TTC549 (cell line): ENCODE results near the gene AIDA.
A peak's percentile ranks its signal among the peaks of the same experiment; 100 is the strongest.
"Not testable (repeated sequence)": the region's sequence is repeated elsewhere in the genome, so short reads cannot be mapped to it uniquely, and the experiment has no call there.

Source experiments
- FAIRE-seq: peaks from 2 replicates; lab custom pipeline; 2012; peaks lifted over from hg19 to GRCh38; lab: Jason Lieb, UNC

The AIDA gene, protein sequence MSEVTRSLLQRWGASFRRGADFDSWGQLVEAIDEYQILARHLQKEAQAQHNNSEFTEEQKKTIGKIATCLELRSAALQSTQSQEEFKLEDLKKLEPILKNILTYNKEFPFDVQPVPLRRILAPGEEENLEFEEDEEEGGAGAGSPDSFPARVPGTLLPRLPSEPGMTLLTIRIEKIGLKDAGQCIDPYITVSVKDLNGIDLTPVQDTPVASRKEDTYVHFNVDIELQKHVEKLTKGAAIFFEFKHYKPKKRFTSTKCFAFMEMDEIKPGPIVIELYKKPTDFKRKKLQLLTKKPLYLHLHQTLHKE

DNA sequence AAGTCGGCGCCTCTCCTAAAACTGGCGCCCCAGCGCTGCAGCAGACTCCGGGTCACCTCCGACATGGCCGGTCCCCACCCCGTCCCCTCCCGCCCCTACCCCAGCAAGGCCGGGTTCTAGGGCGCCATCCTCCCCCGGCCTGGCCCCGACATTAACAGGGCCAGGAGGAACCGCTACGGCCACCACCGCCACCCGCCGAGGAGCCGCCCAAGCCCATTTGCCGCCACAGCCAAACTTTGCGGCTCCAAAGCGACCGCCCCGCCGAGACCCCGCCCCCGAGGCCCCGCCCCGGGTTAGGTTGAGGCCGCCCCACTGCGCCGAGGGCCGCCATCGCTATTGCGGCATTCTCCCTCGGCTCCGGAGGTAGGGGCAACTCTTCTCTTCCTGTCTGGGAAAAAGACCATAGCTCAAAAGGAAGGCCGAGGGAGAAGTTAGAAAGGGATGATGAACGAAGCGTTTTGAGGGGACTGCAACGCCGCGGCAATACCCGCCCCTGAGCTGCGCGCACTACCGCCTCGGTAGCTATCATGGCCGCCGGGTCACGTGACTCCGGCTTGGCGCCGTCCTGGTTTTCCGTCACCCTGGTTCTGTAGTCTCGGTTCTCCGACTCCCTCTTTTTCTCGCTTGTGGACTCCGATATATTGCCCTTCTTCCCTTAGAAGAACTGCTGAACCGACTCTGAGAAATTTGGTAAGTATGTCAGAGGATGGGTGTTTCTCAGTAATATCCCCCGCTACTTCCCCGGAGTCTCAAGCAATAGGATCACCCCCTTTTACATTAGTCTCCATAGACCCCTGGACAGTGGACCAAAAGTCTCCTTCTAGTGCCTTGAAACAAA lies at the start of gene AIDA, which contains the start of gene BROX:
Gene AIDA, minus strand, starts transcription at position 239 of the 838 bp plus-strand sequence. Its CDS starts 174 bp downstream, at position 65.
Gene BROX, plus strand, starts transcription at position 312 of the 838 bp plus-strand sequence. CDS start 3,136 bp downstream, outside the sequence.
- no peak for FAIRE-seq

DNA sequence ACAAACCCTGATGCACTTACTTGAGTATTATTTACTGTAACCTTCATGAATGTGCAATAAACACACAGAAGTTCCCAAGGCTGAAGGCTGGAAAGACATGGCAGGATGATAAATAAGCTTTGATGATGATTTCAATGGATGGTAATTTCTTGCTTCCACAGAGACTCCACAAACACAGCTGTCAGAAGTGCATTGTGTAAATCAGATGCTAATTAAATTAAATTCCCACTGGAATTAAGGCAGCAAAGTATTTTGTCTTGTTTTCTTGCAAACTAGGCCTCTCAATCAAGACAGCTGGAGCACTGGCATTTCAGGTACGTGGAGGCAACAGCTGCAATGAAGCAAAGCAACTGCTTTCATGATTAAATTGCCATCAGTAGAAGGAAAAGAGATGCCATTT lies 48.8 kb upstream of the AIDA start:
- FAIRE-seq, result no peak

DNA sequence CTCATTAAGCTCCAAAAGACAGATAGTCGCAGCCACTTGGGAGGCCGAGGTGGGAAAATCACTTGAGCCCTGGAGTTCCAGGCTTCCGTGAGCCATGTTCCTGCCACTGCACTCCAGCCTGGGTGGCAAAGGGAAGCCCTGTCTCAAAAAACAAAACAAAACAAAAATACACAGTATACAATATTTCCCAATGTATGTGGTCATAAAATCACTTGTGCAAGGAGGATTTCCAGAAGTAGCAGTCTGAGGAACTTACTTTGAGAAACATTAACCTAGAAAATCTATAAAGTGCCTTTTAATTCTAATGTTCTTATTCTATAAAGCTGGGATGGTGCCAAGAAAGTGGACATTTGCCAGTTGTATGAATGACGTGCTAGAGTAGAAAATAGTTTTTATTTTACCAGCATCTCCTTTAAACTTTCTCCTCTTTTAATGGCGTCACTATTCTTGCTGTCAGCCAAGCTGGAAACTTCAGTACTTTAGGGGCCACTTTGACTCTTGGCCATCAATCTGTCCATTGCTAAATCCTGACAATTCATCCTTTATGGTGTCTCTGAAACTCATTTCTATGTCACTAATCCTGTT lies 47.3 kb upstream of the AIDA start:
- FAIRE-seq, result no peak

DNA sequence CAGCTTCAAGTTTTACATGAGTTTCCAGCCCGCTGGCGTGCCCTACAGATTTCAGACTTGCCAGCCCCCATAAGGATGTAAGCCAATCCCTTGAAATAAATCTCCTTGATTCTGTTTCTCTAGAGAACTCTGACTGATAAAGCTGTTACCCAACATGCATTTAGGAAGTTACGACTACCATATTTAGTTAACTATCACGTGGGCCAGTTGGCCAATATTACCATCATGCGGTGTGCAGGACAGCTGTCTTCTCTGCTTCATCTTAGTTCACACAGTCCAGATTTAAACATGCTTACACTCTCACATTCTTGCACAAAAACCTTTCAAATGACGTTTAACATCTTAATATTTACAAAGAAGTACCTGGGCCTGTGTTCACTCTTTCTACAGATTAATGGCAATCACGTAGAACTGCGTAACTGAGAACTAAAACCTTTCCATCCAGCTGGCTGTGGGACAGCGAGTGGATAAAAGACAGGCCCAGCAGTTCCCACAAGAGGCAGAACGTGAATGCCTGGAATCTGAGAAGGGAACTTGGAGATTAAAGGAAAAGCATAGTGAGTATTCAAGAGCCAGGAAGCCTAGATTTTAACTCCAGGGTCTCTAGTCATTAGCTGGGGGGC lies 45.5 kb upstream of the AIDA start:
- FAIRE-seq, result no peak

DNA sequence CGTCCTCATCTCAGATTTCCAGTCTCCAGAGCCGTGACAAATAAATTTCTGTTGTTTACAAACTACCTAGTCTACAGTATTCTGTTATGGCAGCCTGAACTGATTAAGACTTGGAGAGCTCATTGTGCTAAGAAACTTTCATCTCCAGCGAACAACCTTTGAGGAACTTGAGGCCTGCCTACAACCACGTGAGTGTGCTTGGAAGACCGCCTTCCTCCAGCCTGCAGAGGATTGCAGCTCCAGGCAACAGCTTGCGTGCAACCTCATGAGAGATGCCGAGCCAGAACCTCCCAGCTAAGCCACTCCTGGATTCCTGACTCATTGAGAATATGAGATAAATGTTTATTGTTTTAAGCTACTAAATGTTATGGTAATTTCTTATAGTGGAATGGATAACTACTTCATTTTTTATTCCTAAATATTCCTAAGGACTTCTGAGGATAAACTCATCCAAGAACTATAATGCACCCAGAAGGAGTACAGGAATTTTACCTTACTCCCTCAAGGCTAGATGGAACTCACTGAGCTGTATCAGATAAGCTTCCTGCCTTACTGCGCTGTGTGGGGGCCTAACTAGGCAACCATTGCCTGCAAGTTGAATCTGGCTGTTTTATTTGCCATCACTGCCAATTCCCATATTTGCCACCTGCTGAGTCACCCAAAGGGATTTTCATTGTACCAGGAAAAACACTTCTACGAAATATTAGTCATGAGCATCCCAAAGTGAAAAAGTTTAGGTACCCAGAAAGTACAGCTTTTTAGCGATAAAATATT lies 42.3 kb upstream of the AIDA start:
- FAIRE-seq, result no peak

DNA sequence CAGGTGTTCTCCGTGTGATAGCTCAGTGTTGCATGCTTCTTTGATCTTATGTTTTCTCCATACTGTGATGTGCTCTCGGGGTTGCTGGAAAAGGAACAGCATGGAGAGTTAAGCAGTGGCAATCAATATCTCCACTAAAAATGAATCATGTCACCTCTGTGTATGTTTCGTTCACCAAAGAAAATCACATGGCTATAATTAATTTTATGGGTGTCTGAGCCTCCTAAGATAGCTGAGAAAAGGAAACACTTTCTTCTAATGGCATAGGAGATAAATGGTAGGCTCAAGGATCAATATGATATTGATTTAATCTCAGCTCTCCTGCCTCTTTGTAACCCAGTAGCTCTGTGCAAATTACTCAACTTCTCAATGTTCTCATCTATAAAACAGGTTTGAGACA lies 39.0 kb upstream of the AIDA start:
- FAIRE-seq, result no peak

DNA sequence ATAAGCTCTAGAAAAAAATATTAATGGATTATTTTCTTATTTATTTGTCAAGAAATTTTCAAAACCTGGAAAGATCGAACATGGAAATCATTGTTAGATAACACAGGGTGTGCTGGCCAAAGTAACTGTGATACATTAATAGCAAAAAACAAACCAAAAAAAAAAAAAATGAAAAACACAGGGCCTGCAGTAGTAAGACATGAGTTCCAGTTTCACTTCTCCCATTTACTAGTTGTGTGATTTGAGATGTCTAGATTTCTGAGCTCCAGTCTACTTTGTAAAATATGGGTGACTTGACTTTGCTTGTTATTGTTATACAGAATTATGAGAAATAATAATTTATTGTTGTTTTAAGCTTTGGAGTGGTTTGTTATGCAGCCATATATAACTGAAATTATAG lies 38.4 kb upstream of the AIDA start:
- FAIRE-seq, result peak; percentile 60

DNA sequence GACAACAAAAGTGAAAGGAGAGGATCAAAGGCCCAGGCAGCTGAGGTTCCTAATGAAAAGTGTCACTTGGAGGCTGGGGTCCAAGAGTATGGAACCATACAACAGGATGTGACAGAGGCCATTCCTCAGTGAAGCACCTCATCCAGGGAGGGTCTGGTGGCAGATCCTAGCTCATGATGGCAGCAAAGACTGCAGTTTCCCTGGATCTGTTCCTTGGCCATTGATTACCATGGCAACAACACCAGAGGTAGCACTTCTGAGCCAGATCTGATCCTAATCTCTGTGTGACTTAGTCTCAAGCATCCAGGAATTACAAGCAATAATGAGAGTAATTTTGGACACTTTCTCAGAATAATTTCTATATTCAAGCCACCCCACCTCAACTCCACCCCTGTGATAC lies 37.6 kb upstream of the AIDA start:
- FAIRE-seq, result no peak

DNA sequence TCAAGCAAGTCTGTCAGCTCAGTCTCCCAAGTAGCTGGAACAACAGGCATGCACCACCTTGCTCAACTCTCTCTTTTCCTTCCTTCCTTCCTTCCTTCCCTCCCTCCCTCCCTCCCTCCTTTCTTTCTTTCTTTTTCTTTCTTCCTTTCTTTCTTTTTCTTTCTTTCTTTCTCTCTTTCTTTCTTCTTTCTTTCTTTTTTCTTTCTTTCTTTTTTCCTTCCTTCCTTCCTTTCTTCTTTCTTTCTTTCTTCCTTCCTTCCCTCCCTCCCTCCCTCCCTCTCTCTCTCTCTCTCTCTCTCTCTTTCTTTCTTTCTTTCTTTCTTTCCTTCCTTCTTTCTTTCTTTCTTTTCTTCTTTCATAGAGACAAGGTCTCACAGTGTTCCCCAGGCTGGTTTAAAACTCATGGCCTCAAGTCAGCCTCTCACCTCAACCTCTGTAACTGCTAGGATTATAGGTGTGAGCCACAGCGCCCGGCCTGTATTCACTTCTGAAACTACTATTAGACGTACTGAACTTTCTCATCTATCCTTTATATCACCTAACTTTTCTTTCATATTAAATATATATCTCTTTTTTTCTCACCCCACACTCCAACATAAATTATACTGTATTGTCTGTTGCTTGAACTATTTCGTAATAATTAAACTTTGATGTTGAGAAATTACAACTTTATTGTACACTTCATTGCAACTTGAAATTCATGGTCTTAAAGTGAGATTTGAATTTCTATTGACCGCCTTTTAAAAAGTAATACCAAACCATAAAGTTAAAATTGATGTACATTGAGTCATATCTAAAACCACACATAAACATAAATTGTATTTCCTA lies 29.6 kb upstream of the AIDA start:
- not testable (repeated sequence) for FAIRE-seq

DNA sequence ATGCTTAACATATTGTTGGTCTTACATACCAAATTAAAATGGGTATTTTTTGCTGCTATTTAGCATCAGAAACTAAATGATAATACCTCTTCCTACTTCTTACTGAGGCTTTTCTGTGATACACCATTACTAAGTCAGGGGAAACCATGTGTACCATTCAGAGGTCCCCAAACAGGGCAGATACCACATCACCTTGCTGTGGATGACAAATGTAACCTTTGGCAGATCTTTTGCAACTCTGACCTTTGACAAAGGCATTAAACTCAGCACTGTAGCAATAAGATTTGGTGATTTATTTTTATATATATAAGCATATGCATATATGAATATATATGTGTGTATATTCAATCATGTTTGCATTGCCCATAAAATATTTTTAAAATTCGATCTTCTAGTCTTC lies 27.6 kb upstream of the AIDA start:
- FAIRE-seq, result no peak

DNA sequence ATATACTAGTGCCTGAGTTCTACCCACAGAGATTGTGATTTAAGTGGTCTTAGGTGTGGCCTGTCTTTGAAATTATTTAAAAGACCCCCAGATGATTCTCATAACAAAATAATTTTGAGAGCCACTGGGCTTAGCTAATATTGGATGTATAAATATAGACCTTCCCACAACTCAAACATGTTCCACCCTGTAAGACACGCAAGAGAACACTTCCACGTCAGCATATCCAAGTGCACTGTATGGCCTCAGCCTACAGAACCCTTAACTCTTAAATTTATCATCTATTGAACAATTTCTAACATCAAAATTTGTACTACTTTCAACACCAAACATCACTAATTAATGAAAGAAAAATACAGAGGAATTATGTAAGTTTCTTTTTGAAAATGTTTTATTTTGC lies 27.2 kb upstream of the AIDA start:
- no peak for FAIRE-seq

DNA sequence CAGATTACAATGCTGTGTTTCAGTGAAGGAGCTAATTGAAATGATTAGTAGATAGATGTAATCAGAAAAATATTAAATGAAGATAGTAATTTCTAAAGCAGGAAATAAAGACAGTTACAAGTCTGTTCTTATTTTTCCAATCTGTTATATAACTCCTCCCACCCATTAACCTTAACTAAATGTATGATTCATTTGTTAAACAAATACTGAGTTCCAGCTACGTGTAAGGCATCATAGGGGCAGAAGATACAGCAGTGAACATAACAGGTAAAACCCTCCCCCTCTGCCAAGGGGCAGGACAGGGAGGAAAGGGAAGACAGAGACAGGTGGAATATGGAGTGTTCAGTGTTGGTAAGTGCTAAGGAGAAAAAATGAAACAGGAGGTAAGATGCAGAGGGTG lies 24.7 kb upstream of the AIDA start, which contains the start of gene FAM177B:
Gene FAM177B, plus strand, starts transcription at position 231 of the 400 bp plus-strand sequence. CDS start 9,344 bp downstream, outside the sequence.
- FAIRE-seq, result no peak

DNA sequence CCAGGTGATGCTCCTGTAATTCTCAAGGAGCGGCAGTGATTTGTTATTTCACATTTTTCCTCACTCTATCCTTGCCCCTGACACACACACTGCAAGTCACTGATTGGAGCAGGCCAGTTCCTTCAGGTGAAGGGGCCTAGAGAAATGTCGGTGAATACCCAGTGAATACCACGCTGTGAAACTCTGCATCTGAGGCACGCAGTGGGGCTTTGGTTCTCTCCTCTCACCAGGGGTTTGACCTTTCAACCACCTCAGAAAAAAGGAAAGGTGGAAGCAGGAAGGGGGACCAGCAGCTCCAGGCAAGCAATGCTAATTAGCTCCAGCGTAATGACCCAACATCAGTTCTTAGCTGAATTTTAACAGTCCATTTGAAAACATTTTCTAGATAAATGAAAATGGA lies 24.2 kb upstream of the AIDA start:
- no peak for FAIRE-seq

DNA sequence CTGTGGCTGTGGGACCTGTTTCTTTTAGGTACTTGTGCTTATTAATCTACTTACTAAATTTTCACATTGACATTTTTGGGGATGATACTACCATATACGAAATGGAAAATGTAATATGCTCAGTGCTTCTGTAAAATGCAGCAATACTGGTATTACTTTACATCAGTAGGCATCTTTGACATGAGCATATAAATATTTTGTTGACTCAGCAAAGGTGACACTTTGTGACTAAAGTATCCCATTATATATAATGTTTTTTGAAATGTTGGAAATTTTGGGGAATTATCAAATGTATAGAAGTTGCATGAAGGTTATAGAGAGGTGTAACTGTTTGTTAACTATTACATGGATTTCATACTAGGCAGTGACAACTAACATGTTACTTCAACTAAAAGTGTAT lies 22.4 kb upstream of the AIDA start:
- FAIRE-seq, result peak; percentile 71

DNA sequence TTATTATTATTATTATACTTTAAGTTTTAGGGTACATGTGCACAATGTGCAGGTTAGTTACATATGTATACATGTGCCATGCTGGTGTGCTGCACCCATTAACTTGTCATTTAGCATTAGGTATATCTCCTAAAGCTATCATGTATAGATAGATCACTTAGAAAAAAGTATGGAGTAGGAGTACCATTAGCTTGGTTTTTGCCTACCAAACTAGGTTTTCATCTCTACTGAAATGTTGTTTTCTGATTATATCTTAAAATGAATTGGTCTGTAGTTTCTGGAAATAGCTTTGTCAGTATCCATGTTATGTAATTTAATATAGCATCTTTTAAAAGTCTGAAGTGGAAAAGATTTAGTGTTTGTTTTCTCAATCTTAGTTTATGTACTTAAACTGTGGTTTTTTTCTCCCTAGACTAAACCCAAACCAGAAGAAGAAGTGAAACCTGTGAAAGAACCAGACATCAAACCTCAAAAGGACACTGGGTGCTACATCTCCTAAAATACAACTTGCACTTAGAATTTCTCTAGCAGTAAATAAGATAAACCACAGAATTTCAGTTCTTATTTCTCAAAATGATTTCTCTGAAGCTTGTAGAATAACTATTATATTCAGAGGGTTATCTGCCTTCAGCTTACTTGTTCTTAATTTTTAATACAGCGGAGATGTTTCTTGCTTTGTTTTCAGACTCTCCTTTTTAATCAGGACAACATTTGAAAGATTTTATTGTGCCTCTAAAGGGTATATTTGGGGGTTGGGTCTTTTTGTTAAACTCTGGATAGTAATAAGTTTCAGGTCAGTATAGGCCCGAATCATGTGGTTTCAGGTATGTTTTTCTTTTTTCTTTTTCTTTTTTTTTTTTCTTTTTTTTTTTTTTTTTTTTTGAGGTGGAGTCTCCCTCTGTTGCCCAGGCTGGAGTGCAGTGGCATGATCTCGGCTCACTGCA lies 20.2 kb upstream of the AIDA start:
- peak; percentile 46 for FAIRE-seq

DNA sequence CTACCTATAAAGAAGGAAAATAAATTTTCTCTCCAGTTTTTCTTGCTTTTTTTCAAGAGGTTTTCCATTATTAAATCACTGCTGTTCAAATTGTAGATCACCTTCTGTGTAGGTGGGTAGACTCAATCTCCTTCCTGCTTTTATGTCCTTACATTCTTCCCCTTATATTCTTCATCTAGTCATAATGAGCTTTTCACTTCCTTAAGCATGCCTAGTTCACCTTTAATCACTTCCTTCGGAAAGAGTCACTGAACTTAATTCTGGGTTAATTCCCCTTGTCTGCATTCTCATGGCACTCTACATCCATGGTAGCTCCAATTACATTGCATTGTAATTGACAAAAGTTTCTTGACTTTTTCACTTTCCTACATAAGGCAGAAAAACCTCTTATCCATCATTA lies 18.6 kb upstream of the AIDA start:
- FAIRE-seq, result no peak

DNA sequence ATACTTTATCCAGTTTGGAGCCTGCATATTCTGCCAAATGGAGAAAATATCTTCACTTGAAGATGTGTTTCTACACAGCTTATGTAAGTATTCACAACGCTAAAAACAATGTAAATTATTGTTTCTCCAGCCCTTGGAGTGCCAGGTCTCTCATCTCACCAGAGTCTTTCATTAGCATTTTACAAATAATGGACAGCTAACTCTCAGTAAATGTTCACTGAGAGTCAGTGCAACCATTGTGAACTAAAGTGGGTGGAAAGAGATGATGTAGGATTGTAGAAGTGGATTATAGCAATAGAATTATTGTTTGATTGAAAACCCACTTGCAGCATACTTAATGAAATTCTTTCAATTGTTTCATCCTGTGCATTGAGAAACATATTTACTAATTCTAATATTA lies 16.5 kb upstream of the AIDA start:
- FAIRE-seq, result no peak

DNA sequence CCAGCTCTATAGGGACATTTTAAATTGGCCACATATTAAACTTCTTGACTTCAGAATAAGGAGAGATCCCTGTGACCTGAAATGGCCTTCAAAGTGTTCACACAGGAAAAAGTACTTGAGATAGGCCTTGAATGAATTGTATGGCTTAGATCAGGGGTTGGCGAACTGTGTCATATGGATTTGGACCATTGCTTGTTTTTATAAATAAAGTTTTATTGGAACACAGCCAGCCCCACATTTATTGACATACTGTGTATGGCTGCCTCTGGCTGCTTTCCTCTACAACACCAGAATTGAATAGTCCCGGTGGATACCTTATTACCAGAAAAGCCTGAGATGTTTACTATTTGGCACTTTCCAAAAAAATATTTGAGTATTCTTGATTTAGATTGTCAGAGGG lies 4.1 kb upstream of the AIDA start:
- FAIRE-seq, result no peak

DNA sequence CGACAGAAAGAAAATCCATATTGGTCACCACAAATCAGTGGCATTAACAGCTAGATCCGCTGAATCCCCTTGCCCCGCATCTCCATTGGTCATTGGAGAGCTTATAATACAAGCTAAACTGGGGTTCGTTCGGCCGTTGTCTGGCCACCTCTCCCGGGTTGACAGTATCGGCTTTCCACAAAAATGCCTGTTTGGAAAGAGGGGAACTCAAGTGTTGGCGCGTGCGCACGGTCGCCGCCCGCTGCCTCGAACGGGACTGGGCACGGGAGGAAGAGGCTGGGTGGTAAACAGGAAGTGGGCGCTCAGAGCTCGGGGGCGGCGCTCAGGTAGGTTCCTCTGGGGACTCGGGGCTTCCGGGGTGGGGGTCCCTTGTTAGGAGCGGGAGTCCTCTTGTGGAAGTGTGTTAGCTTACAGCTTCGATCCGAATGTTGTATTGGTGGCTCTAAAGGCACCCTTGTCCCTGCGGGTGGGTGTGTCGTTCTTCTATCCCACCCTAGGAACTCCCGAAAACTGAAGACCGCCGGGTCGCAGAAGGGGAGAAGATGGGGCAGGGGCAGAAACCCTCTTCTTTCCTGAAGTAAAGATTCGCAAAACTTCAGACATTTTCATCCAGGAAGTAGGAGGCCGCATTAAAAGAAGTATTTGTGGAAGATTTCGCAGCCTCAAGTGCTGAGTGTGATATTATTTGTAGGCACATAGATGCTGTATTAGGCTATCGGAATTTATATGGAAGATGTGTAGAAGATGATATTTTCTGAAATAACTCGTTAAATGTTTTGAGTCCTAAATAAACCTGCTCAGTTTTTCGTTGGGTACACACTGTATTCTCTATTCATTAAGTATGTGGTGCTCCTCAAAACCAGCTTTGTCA lies 1.0 kb upstream of the AIDA start:
- peak; percentile 93 for FAIRE-seq
